Medulla oblongata (tissue), 1 donor: ENCODE measurements around the gene ERC1.
A peak's percentile ranks its signal among the peaks of the same experiment; 100 is the strongest.

Experiments used
- DNase-seq: peaks from one replicate; pipeline ENCODE4 v3.0.0-alpha.2; 2015; ENCODE audit errors: extremely low spot score

Gene ERC1

GRCh38 chr12:1481326-1481725 lies 490.3 kb downstream of the ERC1 start:
- no peak for DNase-seq

GRCh38 chr12:1481906-1482305 lies 490.9 kb downstream of the ERC1 start:
- no peak for DNase-seq

- no peak for DNase-seq
These were observed 497.9 kb downstream of the ERC1 start for GRCh38 chr12:1488908-1489381.

DNA sequence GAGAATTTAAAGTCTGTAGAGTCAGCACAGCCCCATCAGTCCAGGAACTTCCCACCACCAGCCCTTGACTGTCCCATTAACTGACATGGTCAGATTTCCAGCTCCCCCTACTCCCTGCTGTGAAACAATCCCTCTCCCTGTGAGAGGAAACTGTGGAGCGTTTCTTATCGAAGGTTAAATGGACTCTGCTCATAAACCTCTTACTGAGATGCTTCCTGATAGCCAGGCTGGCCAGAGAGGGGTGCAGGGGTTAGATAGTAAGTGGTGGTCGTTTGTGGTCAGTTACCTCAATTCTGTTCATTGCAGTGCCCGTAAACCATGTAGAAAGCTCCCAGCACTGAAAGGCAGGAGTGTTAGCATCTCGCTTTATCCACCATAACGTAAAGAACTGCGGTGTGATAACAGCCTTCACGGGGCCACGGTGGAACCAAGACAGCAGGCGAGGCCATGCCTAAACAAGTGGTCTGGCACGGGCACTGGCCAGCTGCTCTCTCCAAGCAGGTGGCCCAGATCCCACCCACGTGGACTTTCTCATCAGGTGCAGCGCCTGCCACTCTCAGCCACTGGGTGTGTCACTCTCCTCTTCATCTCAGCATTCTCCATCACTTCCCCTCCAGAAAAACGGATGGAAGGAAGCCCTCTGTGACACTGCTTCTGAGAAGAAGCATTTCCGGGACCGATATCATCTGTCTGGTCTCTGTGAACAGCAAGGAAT lies 501.1 kb downstream of the ERC1 start:
- no peak for DNase-seq

- no peak for DNase-seq
These were observed 502.9 kb downstream of the ERC1 start for GRCh38 chr12:1493781-1494565.

DNA sequence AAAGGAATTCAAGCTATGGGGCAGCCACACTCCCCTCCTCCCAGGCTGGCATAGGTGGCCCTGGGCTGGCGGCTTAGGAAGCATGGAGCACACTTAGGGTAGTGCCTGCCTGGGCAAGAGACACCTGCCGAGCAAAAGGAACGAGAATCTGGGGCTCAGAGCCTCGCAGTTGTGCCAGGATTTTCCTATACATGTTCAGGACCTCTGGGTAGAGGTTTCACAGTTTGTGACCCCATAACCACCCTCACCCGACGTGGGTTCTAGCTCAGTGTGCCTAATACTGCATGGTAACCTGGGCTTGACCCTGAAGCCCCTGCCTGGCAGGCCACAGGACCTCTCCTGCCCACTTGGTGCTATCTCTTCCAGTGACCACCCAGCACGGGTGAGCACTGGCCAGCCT lies 503.8 kb downstream of the ERC1 start:
- DNase-seq = no peak

GRCh38 chr12:1496162-1496900 lies 505.3 kb downstream of the ERC1 start:
- no peak for DNase-seq

GRCh38 chr12:1497161-1497560 lies 506.1 kb downstream of the ERC1 start:
- no peak for DNase-seq

DNA sequence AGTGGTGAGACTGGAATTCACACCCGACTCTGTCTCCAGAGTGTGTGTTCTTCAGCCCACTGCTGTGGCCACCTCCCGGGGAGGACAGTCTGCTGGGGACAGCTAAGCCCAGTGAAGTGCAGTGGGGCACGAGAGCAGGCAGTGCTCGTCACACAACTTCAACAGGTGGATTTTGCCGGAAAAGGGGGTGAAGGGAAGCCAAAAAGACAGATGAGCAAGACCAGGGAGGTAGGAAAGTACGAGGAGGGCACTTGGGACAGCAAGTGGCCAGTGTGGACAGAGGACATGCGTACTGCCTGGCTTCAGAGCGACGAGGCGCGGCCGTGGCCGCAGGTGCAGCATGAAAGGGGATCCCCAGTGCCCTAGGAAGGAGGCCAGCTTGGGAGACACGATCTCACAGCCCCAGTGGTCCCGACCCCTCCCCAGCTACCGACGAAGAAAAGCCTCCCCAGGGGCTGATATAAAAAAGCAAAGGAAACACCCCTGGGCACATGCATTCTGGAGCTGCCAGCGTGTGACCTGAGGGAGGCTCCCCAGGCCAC lies 507.2 kb downstream of the ERC1 start:
- no peak for DNase-seq

DNA sequence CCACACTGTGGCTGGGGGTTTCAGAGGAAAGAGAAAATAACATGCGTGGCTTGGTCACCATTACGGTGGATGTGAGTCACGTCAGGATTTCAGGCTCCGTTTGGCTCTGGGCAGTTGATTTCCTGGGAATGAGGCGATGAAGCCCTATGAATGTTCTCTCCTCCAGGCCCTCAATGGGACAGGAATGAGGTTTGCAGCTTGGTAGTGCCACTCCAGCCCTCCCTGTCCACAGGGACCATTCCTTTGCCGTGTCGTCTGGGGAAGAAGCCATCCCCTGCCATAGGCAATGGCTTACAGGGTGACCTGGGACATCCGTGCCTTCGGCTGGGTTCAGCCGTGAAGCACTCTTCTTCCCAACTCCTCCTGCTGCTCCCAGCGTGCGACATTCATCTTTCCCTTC lies 508.3 kb downstream of the ERC1 start:
- no peak for DNase-seq

GRCh38 chr12:1500095-1500801 lies 509.2 kb downstream of the ERC1 start:
- DNase-seq = peak; percentile 20

GRCh38 chr12:1501001-1501400 lies 510.0 kb downstream of the ERC1 start:
- no peak for DNase-seq

GRCh38 chr12:1501695-1502378 lies 510.8 kb downstream of the ERC1 start:
- no peak for DNase-seq

GRCh38 chr12:1502379-1502720 lies 511.3 kb downstream of the ERC1 start:
- DNase-seq = no peak

GRCh38 chr12:1502831-1503230 lies 511.8 kb downstream of the ERC1 start:
- no peak for DNase-seq

DNA sequence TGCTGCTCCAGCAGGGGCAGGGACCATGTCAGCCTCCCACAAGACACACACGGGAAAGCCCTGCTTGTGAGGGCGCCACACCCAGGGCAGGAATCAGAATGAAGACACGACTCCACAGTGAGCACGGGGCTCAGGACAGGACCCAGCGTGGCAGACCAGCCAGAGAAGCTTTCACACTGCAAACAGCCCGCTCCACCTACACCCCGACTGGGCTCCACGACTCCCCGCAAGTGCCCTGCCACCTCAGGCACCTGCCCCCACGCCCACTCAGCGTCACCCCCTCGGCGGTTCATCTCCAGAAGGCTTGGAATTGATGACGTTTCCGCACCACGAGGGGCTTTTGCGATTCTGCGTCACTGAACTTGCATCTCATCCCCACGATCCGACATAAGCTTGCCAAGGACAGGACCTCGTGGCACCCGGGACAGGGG lies 512.3 kb downstream of the ERC1 start:
- DNase-seq = no peak

GRCh38 chr12:1504304-1504894 lies 513.4 kb downstream of the ERC1 start:
- DNase-seq = no peak

- DNase-seq = no peak
These were observed 513.9 kb downstream of the ERC1 start for GRCh38 chr12:1504895-1505311.

DNA sequence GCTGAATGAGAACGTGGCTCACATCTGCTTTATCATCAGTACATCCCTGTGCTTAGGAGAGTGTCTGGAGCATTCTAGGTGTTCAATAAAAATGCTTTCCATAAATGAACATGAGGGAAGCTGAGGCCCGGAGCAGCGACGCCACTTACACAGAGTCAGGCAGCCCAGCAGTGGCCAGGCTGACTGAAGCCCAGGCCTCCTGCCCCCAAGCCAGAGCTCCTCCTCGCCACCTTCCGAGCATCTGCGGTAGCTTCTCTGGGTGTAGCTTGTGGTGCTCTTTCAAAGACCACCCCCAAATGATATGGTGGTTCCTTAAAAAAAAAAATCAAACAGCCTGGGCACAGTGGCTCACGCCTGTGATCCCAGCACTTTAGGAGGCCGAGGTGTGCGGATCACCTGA lies 514.6 kb downstream of the ERC1 start:
- DNase-seq = no peak

DNA sequence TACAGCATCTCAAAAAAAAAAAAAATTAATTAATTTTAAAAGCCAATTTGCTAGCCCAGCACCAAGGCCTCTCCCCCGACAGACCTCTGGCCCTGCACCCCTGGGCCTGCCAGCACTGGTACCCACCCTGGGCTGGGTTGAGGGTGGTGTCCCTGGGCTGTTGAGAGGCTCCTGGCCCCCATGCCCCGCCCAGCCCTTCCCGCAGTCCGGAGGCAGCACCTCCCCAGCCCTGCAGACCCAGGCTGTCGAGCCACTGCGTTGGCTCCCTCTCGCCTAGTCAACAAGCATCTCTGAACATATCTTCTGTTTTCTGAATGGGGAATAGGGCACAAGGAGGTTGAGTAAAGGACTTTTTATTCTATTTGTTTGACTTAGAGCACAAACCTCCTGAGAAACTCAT lies 516.3 kb downstream of the ERC1 start:
- DNase-seq = no peak
